Lower leg skin (tissue), 4 donors: ENCODE measurements around the gene LOXHD1. TPM values are rescaled to one million over a fixed set of nuclear protein-coding genes. Genes with fewer than 3 reads are reported as not detected.

Source experiments
- DNase-seq, 2 donors: peaks; one replicate each; pipeline ENCODE4 v3.0.0-alpha.2; 2019; ENCODE audit warnings: low spot score in 2 of 2
- H3K4me3 ChIP-seq: fragments of 200-600 bp; sonication (generic); 2 replicates; pipeline ENCODE4 v1.5.1; 2017; ENCODE audit warnings: mild to moderate bottlenecking, low read depth; ENCODE audit not compliant: poor library complexity, severe bottlenecking
- POLR2A ChIP-seq, 2 donors: fragments of 450-650 bp; IDR thresholded peaks; one replicate each; pipeline ENCODE4 v1.6.1; 2016 to 2017; ENCODE audit warnings: antibody characterized with exemption in 2 of 2, mild to moderate bottlenecking in 1 of 2, moderate library complexity in 1 of 2
- WGBS, 2 donors: methylation state at CpG; one replicate each; pipeline ENCODE4 v1.1.5; 2018; 5-methylcytosine and 5-hydroxymethylcytosine counted together
- intact Hi-C: fragments of 100-400 bp; cut with DNase I; formaldehyde crosslinking; loops from one replicate; pipeline ENCODE4 v1.15.0; 2023; ENCODE audit warnings: low total_unique reads
- total RNA-seq, 4 donors: library from RNA; depleted of rRNA; stranded (reverse); fragments of >200 nt; gene quantifications; one replicate each; pipeline ENCODE4 v1.1.0, GENCODE V29; 2016
- TF ChIP-seq, protein P1 (sequence below), 3 donors: fragments of 450-650 bp; IDR thresholded peaks; one replicate each; pipeline ENCODE4 v1.5.1; 2016; ENCODE audit warnings: antibody characterized with exemption in 3 of 3, mild to moderate bottlenecking in 3 of 3, moderate library complexity in 2 of 3

The LOXHD1 gene
- total RNA-seq, 4 donors from 2014 or later: 0.02 to 0.97 (median 0.32) TPM; not detected in 1

DNA sequence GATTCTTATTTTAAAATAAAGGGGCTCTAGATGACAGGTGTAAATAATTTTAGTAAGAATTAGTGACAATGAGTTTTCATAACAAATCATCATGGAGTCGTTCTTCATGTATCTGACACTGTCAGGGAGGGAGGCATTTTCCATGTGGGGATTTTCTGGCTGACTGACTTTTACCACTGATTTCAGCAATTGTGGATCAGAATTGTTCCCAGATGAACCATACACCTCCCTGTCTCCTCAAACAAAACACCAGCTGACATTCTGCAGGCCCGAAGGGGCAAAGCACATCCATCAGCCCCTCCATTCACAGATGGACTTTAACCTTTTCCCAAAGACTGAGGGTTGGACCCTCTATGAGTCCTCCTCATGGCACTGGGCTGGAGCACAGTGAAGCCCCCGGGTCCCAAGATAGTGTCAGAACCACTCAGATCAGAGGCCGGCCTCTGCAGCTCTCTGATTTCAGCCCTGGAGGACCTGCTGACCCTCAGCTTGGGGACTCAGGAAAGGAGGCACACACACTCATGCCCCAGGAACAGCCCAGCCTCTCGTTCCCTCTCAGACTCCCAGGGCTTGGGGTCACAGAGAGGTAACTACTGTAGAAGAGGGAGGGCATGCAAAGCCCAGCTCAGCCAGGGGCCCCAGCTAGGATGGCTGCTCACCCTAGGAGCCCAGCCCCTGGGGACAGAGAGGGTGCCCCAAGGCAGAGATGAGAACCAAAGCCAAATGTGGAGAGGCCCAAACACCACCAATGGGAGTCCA, 43.2 kb upstream of the LOXHD1 start:
- H3K4me3 ChIP-seq: no peak overlapping the region
- intact Hi-C loops: no loop called here
- TF ChIP-seq POLR2A (IDR thresholded peaks at IDR 0.05): no peak
- TF ChIP-seq, protein P1, sequence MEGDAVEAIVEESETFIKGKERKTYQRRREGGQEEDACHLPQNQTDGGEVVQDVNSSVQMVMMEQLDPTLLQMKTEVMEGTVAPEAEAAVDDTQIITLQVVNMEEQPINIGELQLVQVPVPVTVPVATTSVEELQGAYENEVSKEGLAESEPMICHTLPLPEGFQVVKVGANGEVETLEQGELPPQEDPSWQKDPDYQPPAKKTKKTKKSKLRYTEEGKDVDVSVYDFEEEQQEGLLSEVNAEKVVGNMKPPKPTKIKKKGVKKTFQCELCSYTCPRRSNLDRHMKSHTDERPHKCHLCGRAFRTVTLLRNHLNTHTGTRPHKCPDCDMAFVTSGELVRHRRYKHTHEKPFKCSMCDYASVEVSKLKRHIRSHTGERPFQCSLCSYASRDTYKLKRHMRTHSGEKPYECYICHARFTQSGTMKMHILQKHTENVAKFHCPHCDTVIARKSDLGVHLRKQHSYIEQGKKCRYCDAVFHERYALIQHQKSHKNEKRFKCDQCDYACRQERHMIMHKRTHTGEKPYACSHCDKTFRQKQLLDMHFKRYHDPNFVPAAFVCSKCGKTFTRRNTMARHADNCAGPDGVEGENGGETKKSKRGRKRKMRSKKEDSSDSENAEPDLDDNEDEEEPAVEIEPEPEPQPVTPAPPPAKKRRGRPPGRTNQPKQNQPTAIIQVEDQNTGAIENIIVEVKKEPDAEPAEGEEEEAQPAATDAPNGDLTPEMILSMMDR (IDR thresholded peaks at IDR 0.05): no peak
- WGBS, 2 donors: 65 to 68% methylated on average over 5 of the region's 5 CpGs
- no peak for DNase-seq

GRCh38 chr18:46696702-46697101, 39.7 kb upstream of the LOXHD1 start:
- intact Hi-C loops: no loop called here
- DNase-seq: no peak

GRCh38 chr18:46696268-46696667, 39.2 kb upstream of the LOXHD1 start:
- no peak for DNase-seq
- TF ChIP-seq, protein P1 (IDR thresholded peaks at IDR 0.05): no peak
- 48 to 60% methylated on average over 3 of the region's 3 CpGs for WGBS, 2 donors
- no peak overlapping the region for H3K4me3 ChIP-seq
- intact Hi-C loops: no loop called here

More at GRCh38 chr18:46696702-46697101, 39.7 kb upstream of the LOXHD1 start:
- TF ChIP-seq, protein P1 (IDR thresholded peaks at IDR 0.05): no peak
- no peak for TF ChIP-seq POLR2A (IDR thresholded peaks at IDR 0.05)
- H3K4me3 ChIP-seq: no peak overlapping the region

GRCh38 chr18:46693996-46694395, 37.0 kb upstream of the LOXHD1 start:
- no peak overlapping the region for H3K4me3 ChIP-seq
- no peak for TF ChIP-seq POLR2A (IDR thresholded peaks at IDR 0.05)
- TF ChIP-seq, protein P1 (IDR thresholded peaks at IDR 0.05): no peak
- 74 to 75% methylated on average over 2 of the region's 2 CpGs for WGBS, 2 donors
- no peak for DNase-seq
- intact Hi-C loops: no loop called here

- WGBS, 2 donors: 76 to 79% methylated on average over 12 of the region's 12 CpGs
Measured at GRCh38 chr18:46688853-46689525, 32.0 kb upstream of the LOXHD1 start.

More at GRCh38 chr18:46688853-46689525, 32.0 kb upstream of the LOXHD1 start:
- DNase-seq: no peak
- intact Hi-C loops: no loop called here
- H3K4me3 ChIP-seq: no peak overlapping the region
- no peak for TF ChIP-seq POLR2A (IDR thresholded peaks at IDR 0.05)
- TF ChIP-seq, protein P1 (IDR thresholded peaks at IDR 0.05): no peak
